GM21737 (cell line): ENCODE measurements around the gene CRAMP1.

Source experiments
- ATAC-seq: cut with Tn5 transposase; IDR thresholded peaks from one replicate; pipeline ENCODE4 v1.9.1; 2021; ENCODE audit warnings: mild to moderate bottlenecking, moderate library complexity; ENCODE audit not compliant: unreplicated experiment

Gene CRAMP1

GRCh38 chr16:1654505-1655268, 42.5 kb downstream of the CRAMP1 start:
- no peak for ATAC-seq

DNA sequence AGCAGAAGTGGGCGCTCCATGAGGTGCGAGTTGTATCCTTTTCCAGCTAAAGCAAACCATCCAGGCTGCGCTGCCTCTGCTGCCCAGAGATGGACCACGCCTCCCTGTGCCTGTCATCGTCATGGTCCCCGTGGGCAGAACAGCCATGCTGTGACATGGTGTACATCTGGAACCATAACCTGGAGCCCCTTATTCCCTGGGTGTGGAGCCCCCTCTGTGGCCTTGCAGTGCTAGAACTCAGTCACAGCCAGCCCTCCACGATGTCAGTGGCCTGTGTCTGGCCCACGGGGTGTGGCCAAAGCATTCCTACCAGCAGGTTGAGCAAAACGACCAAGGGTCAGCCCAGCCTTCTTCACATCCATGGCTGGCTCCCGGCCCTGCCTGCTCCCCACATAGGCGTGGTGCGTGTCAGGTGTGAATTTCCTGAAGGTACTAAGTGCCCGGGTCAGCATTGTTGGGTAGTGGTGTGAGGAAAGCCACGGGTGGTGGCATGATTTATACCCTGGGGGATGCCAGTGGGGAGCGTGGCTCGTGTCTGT, 43.2 kb downstream of the CRAMP1 start:
- no peak for ATAC-seq

GRCh38 chr16:1655909-1656807, 44.0 kb downstream of the CRAMP1 start:
- ATAC-seq, result no peak

GRCh38 chr16:1656808-1657617, 44.9 kb downstream of the CRAMP1 start:
- ATAC-seq, result no peak

- no peak for ATAC-seq
These were observed 45.7 kb downstream of the CRAMP1 start for GRCh38 chr16:1657841-1658240.

GRCh38 chr16:1659031-1659430, 46.9 kb downstream of the CRAMP1 start:
- no peak for ATAC-seq

- ATAC-seq, result no peak
These were observed 49.7 kb downstream of the CRAMP1 start for GRCh38 chr16:1661826-1662225.

DNA sequence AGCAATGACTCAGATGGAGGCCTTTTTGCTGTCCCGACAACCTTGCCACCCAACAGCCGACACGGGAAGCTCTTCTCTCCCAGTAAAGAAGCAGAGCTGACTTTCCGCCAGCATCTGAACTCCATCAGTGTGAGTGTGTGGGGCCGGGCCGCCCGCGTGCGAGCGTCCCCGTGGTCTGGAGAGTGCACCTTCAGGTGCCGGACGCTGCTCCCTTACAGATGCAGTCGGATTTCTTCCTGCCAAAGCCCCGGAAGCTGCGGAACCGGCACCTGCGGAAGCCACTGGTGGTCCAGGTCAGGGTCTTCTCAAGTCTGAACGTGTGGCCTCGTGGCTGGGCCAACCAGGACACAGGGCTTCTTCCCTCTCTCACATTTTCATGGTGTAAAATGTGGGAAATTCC, 50.4 kb downstream of the CRAMP1 start:
- ATAC-seq, result no peak

DNA sequence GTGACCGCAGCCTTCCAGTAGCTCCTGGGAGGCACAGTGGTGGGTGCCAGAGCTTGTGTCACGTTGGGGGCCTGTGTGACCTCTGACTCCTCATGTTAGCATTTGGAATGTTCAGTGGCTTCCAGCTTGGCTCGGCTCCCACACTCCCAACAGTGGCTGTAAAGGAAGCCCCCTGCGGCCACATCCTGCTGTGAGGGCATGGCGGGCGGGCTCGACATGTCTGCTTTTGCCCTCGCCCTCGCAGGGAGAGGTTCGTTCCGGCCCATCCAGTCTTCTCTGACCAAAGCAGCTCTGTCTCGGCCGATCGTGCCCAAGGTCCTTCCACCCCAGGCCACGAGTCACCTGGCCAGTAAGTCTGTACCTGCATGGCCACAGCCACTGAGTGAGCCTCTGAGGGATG, 53.7 kb downstream of the CRAMP1 start:
- ATAC-seq, result no peak

DNA sequence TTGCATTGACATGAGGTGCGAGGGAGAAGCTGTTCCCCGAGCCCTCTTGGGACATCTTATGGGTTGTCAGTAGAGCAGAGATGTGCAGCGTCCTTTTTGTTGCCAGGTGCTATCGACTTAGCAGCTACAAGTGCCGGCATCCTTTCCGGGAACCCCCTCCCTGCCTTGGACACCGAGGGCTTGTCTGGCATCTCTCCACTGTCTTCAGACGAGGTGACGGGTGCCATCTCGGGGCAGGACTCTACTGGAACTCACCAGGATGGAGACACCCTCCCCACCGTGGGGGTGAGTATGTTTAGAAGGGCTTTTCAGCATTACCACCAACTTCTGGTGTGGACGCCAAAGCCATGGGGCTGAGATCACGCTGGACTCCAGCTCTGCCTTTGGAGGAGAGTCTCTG, 54.2 kb downstream of the CRAMP1 start:
- ATAC-seq, result no peak

DNA sequence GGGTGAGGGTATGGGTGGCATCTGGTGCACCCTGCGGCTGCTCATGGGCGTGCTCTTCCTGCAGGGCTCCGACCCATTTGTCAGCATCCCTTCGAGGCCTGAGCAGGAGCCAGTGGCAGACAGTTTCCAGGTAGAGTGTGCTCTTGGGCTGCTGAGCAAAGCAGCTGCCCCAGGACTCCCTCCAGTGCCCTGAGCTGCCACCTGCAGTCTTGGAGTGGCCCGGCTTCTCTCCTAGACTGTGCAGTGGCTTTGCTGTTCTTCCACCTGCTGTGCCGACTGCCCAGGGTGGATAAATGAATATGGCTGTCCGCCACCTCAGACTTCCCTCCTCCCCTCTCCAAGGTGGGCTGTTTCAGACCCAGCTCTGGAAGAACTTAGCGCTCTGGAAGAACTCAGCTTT, 55.1 kb downstream of the CRAMP1 start:
- no peak for ATAC-seq

GRCh38 chr16:1667916-1668315, 55.8 kb downstream of the CRAMP1 start:
- ATAC-seq, result no peak

GRCh38 chr16:1668612-1669319, 56.6 kb downstream of the CRAMP1 start:
- ATAC-seq, result no peak

DNA sequence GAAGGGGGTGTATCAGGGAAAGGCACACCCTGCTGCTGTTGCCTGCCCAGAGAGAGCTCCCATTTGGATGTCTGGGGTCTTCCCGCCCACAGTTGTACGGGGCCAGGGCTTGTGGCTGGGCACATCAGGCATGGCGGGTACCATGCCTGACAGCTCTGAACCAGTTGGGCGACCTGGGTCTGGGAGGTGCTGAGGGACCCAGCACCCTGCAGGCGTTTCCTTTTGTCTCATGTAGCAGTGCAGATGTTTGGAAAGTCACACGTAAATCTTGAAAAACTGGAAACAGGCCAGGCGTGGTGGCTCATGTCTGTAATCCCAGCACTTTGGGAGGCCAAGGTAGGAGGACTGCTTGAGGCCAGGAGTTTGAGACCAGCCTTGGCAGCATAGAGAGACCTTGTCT, 57.5 kb downstream of the CRAMP1 start:
- ATAC-seq, result no peak

DNA sequence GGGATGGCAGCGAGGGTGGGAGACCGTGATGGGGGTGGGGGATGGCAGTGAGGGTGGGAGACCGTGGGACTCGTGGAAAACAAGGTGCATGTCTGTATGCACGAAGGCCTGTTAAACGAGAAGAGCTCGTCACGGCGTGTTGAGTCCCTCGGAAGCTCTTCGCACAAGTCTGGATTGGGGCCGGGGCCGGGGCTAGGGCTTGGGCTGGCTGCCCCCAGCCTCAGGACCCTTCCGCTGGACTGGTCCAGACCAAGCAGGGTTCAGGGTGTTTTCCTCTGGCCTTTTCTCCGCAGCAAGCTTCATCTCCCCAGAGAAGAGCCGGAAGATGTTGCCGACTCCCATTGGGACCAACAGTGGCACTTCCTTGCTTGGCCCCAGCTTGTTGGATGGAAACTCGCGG, 58.2 kb downstream of the CRAMP1 start:
- ATAC-seq, result no peak

GRCh38 chr16:1670866-1671265, 58.7 kb downstream of the CRAMP1 start:
- no peak for ATAC-seq

DNA sequence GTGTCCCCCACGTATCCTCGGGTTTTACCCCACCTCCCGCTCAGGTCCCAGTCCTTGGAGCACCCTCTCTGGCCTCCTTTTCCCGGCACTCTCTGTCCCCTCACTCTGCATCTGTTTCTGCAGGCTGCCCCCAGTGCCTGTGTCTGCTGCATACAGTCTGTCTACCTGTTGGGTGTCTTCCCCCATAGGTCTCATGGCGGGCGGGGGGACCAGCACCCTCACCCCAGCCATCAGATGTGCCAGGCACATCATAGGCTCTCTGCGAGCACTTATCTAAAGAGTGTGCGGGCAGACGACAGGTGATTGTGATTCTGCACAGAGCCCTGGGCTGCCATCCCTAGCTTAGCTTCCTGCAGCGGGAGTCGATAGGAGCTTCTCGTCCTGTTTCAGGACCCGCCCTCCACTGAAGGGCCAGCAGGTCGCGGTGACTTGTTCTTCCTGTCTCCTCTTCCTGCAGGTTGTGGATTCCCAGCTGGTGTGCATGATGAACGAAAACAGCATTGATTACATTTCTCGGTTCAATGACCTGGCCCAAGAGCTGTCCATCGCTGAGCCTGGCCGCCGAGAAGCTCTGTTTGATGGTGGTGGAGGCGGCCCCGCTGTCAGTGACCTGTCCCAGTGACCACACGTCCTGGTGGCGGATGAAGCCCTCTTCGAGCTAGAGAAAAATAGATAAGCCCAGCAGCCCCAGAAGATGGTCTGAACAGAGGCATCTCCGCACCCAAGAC, 61.4 kb downstream of the CRAMP1 start:
- no peak for ATAC-seq

DNA sequence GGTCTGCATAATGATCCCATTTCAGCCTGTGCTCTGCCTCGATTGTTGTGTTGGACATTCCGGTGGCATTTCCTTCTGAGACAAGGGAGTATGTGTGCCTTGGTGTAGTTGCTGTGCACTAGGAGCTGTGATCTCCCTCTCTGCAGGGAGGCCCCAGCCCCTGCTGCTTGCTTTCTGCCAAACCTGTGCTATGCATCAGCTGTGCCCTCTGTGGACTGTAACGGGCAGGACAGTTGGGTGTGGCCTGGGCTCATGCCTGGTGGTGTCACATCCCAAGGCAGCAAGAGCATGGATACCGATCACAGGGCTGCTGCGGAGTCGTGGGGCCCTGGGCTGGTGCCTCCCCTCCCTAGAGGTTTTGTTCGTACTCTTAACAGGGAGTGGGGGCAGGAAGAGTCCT, 62.1 kb downstream of the CRAMP1 start:
- no peak for ATAC-seq

DNA sequence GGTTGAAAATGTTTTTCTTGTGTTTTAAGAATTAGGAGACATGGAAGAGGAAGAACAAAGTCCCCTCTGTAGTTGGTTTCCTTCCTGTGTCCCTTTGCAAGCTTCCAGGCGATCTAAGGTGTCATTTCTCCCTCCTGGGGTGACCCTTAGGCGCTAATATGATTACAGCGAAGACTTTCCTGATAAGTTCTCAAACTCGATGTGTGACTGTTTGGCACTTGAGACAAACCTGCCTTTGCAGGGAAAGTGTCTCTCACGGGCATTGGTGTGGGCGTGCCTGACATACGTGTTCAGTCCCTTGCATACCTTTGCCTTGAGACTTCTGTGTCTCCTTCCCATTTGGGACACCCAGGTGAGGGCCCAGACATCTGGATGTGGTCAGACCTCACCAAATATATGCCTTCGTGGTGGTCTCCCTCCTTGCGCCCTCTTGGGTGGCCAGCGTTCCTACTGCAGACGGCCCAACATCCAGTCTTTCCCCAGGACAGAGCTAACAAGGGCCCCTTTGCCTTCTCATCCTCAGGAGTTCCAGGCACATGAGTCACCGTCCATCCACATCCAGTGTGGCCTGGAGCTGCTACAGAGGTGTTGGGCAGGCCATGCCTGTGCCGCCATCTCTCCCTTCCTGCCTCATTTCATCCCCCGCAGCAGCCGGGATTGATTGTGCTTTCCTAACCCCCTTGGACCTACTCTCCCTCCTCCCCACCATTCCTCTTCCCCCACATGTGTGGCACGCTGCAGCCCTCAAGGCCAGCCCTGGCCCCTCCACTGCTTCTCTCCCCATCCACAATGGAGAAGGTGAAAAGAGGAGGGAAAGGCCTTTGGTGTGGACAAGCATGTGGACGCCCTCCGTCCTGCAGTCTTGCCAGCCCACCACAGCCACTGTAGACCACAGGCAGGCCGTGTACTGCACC, 62.8 kb downstream of the CRAMP1 start:
- no peak for ATAC-seq
